ENCODE data around the gene KIF16B. TPM values are rescaled to one million over a fixed set of nuclear protein-coding genes. Genes with fewer than 3 reads are reported as not detected.
"Not testable (repeated sequence)": the region's sequence is repeated elsewhere in the genome, so short reads cannot be mapped to it uniquely, and the experiment has no call there.

The KIF16B gene
- 10 to 100 TPM in 10 of 12 donors, 1 to 10 TPM in 1, not detected in 1; 7.9 to 33.0 (median 22.5) TPM for polyA plus RNA-seq (ENCODE audit: insufficient read length in 12 of 12)
- long read RNA-seq, donor 1, partial matches to known transcripts, result 6 of 7 reads
- long read RNA-seq, donor 1, other reads (novel, unspliced or antisense), result 0 of 7 reads
- long read RNA-seq, donor 2, result 0 reads
- long read RNA-seq, donor 3, partial matches to known transcripts, result 5 of 5 reads
- long read RNA-seq, donor 3, other reads (novel, unspliced or antisense), result 0 of 5 reads
- long read RNA-seq, donor 4, result 0 reads
- long read RNA-seq, donor 5, result 0 reads
- long read RNA-seq, donor 6, full-length matches to known transcripts, result 2 of 2 reads
- long read RNA-seq, donor 6, partial matches to known transcripts, result 0 of 2 reads
- long read RNA-seq, donor 6, other reads (novel, unspliced or antisense), result 0 of 2 reads
- long read RNA-seq, donor 7, result 0 reads
- long read RNA-seq, donor 8, partial matches to known transcripts, result 10 of 10 reads
- long read RNA-seq, donor 8, other reads (novel, unspliced or antisense), result 0 of 10 reads
- long read RNA-seq, donor 9, partial matches to known transcripts, result 0 of 1 reads
- long read RNA-seq, donor 9, other reads (novel, unspliced or antisense), result 0 of 1 reads
- long read RNA-seq, donor 10, result 0 reads
- long read RNA-seq, donor 11, result 0 reads

GRCh38 chr20:16573001-16573965 is at the start of gene KIF16B:
Gene KIF16B (minus strand): TSS chr20:16573448. CDS start chr20:16573275, 173 bp downstream.
- DNase-seq, result peak; percentile 92

GRCh38 chr20:16622501-16622900 is 49.3 kb upstream of the KIF16B start:
- no peak for DNase-seq

- no peak for DNase-seq
Measured at GRCh38 chr20:16621435-16622141, 48.3 kb upstream of the KIF16B start.

- DNase-seq, result no peak
Measured at GRCh38 chr20:16620961-16621360, 47.7 kb upstream of the KIF16B start.

- no peak for DNase-seq
Measured at GRCh38 chr20:16619953-16620352, 46.7 kb upstream of the KIF16B start.

GRCh38 chr20:16617056-16617455 is 43.8 kb upstream of the KIF16B start:
- DNase-seq, result no peak

- DNase-seq, result no peak
Measured at GRCh38 chr20:16616317-16616716, 43.1 kb upstream of the KIF16B start.

- DNase-seq, result peak; percentile 47
Measured at GRCh38 chr20:16615199-16615598, 42.0 kb upstream of the KIF16B start.

- no peak for DNase-seq
Measured at GRCh38 chr20:16613954-16614353, 40.7 kb upstream of the KIF16B start.

- no peak for DNase-seq
Measured at GRCh38 chr20:16612706-16613105, 39.5 kb upstream of the KIF16B start.

GRCh38 chr20:16611817-16612216 is 38.6 kb upstream of the KIF16B start:
- DNase-seq, result no peak

- DNase-seq, result no peak
Measured at GRCh38 chr20:16609066-16609465, 35.8 kb upstream of the KIF16B start.

GRCh38 chr20:16608277-16608650 is 35.0 kb upstream of the KIF16B start:
- DNase-seq, result no peak

- no peak for DNase-seq
Measured at GRCh38 chr20:16607364-16608276, 34.4 kb upstream of the KIF16B start.

- DNase-seq, result no peak
Measured at GRCh38 chr20:16606468-16607070, 33.3 kb upstream of the KIF16B start.

GRCh38 chr20:16601047-16601446 is 27.8 kb upstream of the KIF16B start:
- DNase-seq, result no peak

- no peak for DNase-seq
Measured at GRCh38 chr20:16599257-16599656, 26.0 kb upstream of the KIF16B start.

- no peak for DNase-seq
Measured at GRCh38 chr20:16596991-16597390, 23.7 kb upstream of the KIF16B start.

- DNase-seq, result not testable (repeated sequence)
Measured at GRCh38 chr20:16596404-16596803, 23.2 kb upstream of the KIF16B start.

GRCh38 chr20:16595376-16595775 is 22.1 kb upstream of the KIF16B start:
- no peak for DNase-seq

Data from muscle of arm (tissue), 14 donors.